ENCODE data around the gene ANAPC4.

Gene ANAPC4

GRCh38 chr4:25452081-25452480 lies 75.0 kb downstream of the ANAPC4 start:
- FAIRE-seq = no peak
- no peak for TF ChIP-seq CTCF (IDR thresholded peaks at IDR 0.05; ENCODE audit: insufficient read depth, missing control alignments)
- no peak for DNase-seq (ENCODE audit: insufficient read length, low spot score)

GRCh38 chr4:25454476-25454875 lies 77.4 kb downstream of the ANAPC4 start:
- no peak for FAIRE-seq
- TF ChIP-seq CTCF (IDR thresholded peaks at IDR 0.05; ENCODE audit: insufficient read depth, missing control alignments) = no peak
- DNase-seq (ENCODE audit: insufficient read length, low spot score) = no peak

GRCh38 chr4:25457053-25457715 lies 80.1 kb downstream of the ANAPC4 start:
- TF ChIP-seq CTCF (IDR thresholded peaks at IDR 0.05; ENCODE audit: insufficient read depth, missing control alignments) = no peak
- DNase-seq (ENCODE audit: insufficient read length, low spot score) (no peak), FAIRE-seq (no peak)

GRCh38 chr4:25466966-25467697 lies 90.1 kb downstream of the ANAPC4 start:
- DNase-seq (ENCODE audit: insufficient read length, low spot score) (no peak), FAIRE-seq (no peak)
- no peak for TF ChIP-seq CTCF (IDR thresholded peaks at IDR 0.05; ENCODE audit: insufficient read depth, missing control alignments)

- no peak for TF ChIP-seq CTCF (IDR thresholded peaks at IDR 0.05; ENCODE audit: insufficient read depth, missing control alignments)
- DNase-seq (ENCODE audit: insufficient read length, low spot score) (no peak), FAIRE-seq (no peak)
Observed at GRCh38 chr4:25467843-25468242, 90.8 kb downstream of the ANAPC4 start.
